ENCODE data around the gene NCK2. TPM values are rescaled to one million over a fixed set of nuclear protein-coding genes. Genes with fewer than 3 reads are reported as not detected.

NCK2 gene
- total RNA-seq, 2 donors from 2014 or later = 36.6 to 42.8 TPM

DNA sequence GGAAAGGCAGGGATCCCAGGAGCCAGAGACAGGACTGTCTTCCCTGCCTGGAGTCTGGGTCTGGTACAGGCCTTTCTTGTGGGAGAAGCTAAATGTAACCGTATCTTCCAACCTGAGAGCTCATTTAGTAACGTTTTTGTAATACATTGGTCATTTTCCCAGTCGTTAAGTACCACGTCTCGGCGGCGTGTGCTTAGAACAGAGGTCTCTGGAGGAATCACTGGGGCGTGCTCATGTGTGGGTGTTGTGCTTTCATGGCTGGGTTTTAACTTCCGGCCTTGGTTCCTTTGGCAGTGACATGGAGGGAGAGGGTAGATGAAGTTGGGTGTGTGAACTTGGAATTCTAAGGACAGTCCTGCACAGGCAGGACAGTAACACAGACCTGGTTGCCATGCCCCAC is 79.7 kb downstream of the NCK2 start:
- H3K4me1 ChIP-seq = peaks cover 17% of the 10 kb centered on the region
- H3K4me3 ChIP-seq = no peak overlapping the region
- no peaks in the 10 kb centered on the region for H3K9me3 ChIP-seq
- TF ChIP-seq POLR2A (IDR thresholded peaks at IDR 0.05) = no peak
- TF ChIP-seq, protein P1, sequence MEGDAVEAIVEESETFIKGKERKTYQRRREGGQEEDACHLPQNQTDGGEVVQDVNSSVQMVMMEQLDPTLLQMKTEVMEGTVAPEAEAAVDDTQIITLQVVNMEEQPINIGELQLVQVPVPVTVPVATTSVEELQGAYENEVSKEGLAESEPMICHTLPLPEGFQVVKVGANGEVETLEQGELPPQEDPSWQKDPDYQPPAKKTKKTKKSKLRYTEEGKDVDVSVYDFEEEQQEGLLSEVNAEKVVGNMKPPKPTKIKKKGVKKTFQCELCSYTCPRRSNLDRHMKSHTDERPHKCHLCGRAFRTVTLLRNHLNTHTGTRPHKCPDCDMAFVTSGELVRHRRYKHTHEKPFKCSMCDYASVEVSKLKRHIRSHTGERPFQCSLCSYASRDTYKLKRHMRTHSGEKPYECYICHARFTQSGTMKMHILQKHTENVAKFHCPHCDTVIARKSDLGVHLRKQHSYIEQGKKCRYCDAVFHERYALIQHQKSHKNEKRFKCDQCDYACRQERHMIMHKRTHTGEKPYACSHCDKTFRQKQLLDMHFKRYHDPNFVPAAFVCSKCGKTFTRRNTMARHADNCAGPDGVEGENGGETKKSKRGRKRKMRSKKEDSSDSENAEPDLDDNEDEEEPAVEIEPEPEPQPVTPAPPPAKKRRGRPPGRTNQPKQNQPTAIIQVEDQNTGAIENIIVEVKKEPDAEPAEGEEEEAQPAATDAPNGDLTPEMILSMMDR (IDR thresholded peaks at IDR 0.05) = no peak
- no peak for DNase-seq
- H3K27ac ChIP-seq = no peak overlapping the region
- intact Hi-C loops (cut with DNase I) = no loop called here
- WGBS, 2 donors = 79 to 84% methylated on average over 9 of the region's 9 CpGs
- ATAC-seq = no peak
- no peaks in the 10 kb centered on the region for H3K36me3 ChIP-seq (replicated peaks in 1 of 2; ENCODE audit: insufficient read depth in 1 of 2, low read depth in 2 of 2)
- no peaks in the 10 kb centered on the region for H3K27me3 ChIP-seq

DNA sequence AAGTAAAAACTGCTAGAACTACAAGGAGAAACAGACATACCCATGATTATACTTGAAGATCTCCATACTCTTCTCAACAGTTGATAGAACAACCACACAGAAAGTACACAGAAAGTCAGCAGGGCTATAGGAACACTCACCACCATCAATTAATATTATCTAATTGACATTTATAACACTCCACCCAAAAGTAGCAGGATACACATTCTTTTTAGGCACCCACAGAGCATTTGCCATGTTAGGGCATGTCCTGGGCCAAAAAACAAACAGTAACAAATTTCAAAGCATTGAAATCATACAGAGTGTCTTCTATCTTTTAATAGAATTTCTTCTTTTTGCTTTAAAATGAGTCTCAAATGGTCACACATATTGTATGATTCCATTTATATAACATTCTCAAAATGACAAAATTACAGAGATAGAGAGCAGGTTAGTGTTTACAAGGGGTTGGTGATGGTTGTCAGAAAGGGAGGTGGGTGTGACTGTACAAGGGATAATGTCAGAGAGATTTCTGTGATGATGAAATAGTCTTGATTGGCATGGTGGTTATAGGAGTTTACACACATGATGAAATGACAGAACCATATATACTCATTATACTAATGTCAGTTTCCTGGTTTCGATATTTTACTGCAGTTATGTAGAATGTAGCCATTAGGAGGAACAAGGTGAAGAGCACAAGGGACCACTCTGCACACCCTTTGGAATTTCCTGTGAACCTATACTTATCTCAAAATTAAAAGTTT is 82.8 kb downstream of the NCK2 start:
- H3K36me3 ChIP-seq (replicated peaks in 1 of 2; ENCODE audit: insufficient read depth in 1 of 2, low read depth in 2 of 2) = no peaks in the 10 kb centered on the region
- no peak for TF ChIP-seq POLR2A (IDR thresholded peaks at IDR 0.05)
- TF ChIP-seq, protein P1 (IDR thresholded peaks at IDR 0.05) = no peak
- intact Hi-C loops (cut with DNase I) = no loop called here
- H3K9me3 ChIP-seq = peaks cover 0 to 5% (median 0%) of the 10 kb centered on the region in 3 donors
- H3K27me3 ChIP-seq = no peaks in the 10 kb centered on the region
- no peak overlapping the region for H3K4me3 ChIP-seq
- ATAC-seq = no peak
- H3K4me1 ChIP-seq = peaks cover 4% of the 10 kb centered on the region
- DNase-seq = no peak
- H3K27ac ChIP-seq = no peak overlapping the region
- WGBS, 2 donors = 83 to 100% methylated on average over 1 of the region's 1 CpG

DNA sequence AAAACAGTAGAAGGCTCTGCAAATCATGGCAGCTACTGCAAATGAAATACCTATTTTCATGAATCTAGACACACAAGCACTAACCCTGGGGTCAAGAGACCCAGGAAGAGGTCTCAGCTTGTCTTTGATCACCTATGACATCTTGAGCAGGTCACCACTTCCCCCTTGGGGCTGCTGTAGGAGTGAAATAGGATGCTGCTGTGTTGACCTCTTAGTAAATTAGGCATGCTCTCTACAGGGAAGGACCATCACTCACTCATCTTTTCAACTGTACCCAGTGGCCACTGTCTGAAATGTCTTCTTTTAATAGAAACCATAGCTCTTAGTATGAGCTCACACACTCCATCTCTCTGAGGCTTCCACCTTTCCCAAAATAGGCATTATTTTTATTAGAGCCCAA is 83.8 kb downstream of the NCK2 start:
- no peaks in the 10 kb centered on the region for H3K36me3 ChIP-seq (replicated peaks in 1 of 2; ENCODE audit: insufficient read depth in 1 of 2, low read depth in 2 of 2)
- peaks cover 0 to 5% (median 0%) of the 10 kb centered on the region in 3 donors for H3K9me3 ChIP-seq
- no peak for DNase-seq
- no peak overlapping the region for H3K27ac ChIP-seq
- H3K4me1 ChIP-seq = no peaks in the 10 kb centered on the region
- ATAC-seq = no peak
- intact Hi-C loops (cut with DNase I) = no loop called here
- TF ChIP-seq POLR2A (IDR thresholded peaks at IDR 0.05) = no peak
- TF ChIP-seq, protein P1 (IDR thresholded peaks at IDR 0.05) = no peak
- H3K27me3 ChIP-seq = no peaks in the 10 kb centered on the region
- no peak overlapping the region for H3K4me3 ChIP-seq

DNA sequence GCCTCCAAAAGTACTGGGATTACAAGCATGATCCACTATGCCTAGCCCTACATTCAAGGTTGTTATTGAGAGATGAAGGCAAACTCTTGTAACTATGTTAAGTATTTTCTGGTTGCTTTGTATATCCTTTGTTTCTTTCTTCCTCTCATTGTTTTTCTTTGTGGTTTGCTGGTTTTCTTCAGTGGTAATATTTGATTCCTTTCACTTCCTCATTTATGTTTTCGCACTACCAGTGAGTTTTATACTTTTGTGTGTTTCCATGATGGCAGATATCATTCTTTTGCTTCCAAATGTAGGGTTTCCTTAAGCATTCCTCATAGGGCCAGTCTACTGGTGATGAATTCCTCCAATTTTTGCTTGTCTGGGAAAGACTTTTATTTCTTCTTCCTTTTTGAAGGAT is 90.2 kb downstream of the NCK2 start:
- peaks cover 21% of the 10 kb centered on the region for H3K4me1 ChIP-seq
- H3K4me3 ChIP-seq = no peak overlapping the region
- intact Hi-C loops (cut with DNase I) = no loop called here
- WGBS, 2 donors = 77 to 93% methylated on average over 1 of the region's 1 CpG
- ATAC-seq (no peak), DNase-seq (no peak)
- H3K9me3 ChIP-seq = peaks cover 0 to 5% (median 0%) of the 10 kb centered on the region in 3 donors
- no peaks in the 10 kb centered on the region for H3K36me3 ChIP-seq (replicated peaks in 1 of 2; ENCODE audit: insufficient read depth in 1 of 2, low read depth in 2 of 2)
- H3K27ac ChIP-seq = no peak overlapping the region
- TF ChIP-seq, protein P1 (IDR thresholded peaks at IDR 0.05) = no peak
- no peak for TF ChIP-seq POLR2A (IDR thresholded peaks at IDR 0.05)
- H3K27me3 ChIP-seq = no peaks in the 10 kb centered on the region

DNA sequence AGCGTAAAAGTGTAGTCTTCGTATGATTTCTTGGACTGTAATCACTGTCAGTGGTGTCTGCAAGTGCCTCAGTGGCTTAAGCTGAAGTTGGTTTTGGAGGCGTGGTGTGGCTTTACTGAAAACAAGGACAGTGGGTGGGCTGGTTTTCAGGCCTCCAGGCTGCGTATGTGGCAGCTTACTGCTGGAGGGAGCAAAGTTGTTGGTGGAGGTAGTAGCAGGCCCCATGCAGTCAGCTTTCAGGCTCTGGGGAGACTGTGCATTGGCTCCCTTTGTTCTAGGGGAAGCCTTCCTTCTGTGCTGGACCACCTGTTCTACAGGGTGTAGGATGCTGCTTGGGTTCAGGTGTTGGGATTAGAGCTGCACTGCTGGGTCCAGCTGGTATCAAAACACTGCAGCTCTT is 91.6 kb downstream of the NCK2 start:
- peaks cover 21% of the 10 kb centered on the region for H3K4me1 ChIP-seq
- peaks cover 0 to 5% (median 0%) of the 10 kb centered on the region in 3 donors for H3K9me3 ChIP-seq
- TF ChIP-seq, protein P1 (IDR thresholded peaks at IDR 0.05) = no peak
- TF ChIP-seq POLR2A (IDR thresholded peaks at IDR 0.05) = no peak
- 96 to 98% methylated on average over 4 of the region's 4 CpGs for WGBS, 2 donors
- H3K4me3 ChIP-seq = no peak overlapping the region
- no peaks in the 10 kb centered on the region for H3K27me3 ChIP-seq
- intact Hi-C loops (cut with DNase I) = no loop called here
- DNase-seq (no peak), ATAC-seq (no peak)
- H3K36me3 ChIP-seq (replicated peaks in 1 of 2; ENCODE audit: insufficient read depth in 1 of 2, low read depth in 2 of 2) = no peaks in the 10 kb centered on the region
- H3K27ac ChIP-seq = no peak overlapping the region

All from body of pancreas (tissue), 4 donors.